Osteocyte (in vitro differentiated cells): ENCODE data around the gene CETN3. TPM values are rescaled to one million over a fixed set of nuclear protein-coding genes. Genes with fewer than 3 reads are reported as not detected.
"Not testable (repeated sequence)": the region's sequence is repeated elsewhere in the genome, so short reads cannot be mapped to it uniquely, and the experiment has no call there.

Source experiments
- DNase-seq: peaks from one replicate; pipeline ENCODE4 v3.0.0; 2021; ENCODE audit warnings: mixed read lengths; ENCODE audit not compliant: unreplicated experiment; ENCODE audit errors: extremely low spot score
- H3K27ac Mint-ChIP-seq: one replicate; pipeline ENCODE4 v1.8.0; 2021; ENCODE audit warnings: mild to moderate bottlenecking, mixed read lengths; ENCODE audit not compliant: unreplicated experiment
- H3K27me3 Mint-ChIP-seq: one replicate; pipeline ENCODE4 v1.8.0; 2021; ENCODE audit warnings: mixed read lengths; ENCODE audit not compliant: unreplicated experiment
- H3K36me3 Mint-ChIP-seq: one replicate; pipeline ENCODE4 v1.8.0; 2021; ENCODE audit warnings: mixed read lengths; ENCODE audit not compliant: unreplicated experiment
- H3K4me1 Mint-ChIP-seq: one replicate; pipeline ENCODE4 v1.8.0; 2021; ENCODE audit warnings: mixed read lengths; ENCODE audit not compliant: unreplicated experiment
- H3K4me3 Mint-ChIP-seq: one replicate; pipeline ENCODE4 v1.8.0; 2021; ENCODE audit warnings: mild to moderate bottlenecking, moderate library complexity, mixed read lengths; ENCODE audit not compliant: unreplicated experiment
- H3K9me3 Mint-ChIP-seq: one replicate; pipeline ENCODE4 v1.8.0; 2021; ENCODE audit warnings: mixed read lengths; ENCODE audit not compliant: unreplicated experiment
- total RNA-seq: library from RNA; stranded (reverse); gene quantifications from 2 replicates; pipeline ENCODE4 v1.2.1, GENCODE V29; 2021
- TF ChIP-seq, protein P1 (sequence below): fragments of 200-600 bp; sonication (generic); IDR thresholded peaks from 2 replicates; pipeline ENCODE4 v1.5.0; 2021; ENCODE audit warnings: antibody characterized with exemption, mild to moderate bottlenecking, moderate library complexity

The CETN3 gene
- total RNA-seq, 1 donor from 2014 or later: 17.8 TPM

DNA sequence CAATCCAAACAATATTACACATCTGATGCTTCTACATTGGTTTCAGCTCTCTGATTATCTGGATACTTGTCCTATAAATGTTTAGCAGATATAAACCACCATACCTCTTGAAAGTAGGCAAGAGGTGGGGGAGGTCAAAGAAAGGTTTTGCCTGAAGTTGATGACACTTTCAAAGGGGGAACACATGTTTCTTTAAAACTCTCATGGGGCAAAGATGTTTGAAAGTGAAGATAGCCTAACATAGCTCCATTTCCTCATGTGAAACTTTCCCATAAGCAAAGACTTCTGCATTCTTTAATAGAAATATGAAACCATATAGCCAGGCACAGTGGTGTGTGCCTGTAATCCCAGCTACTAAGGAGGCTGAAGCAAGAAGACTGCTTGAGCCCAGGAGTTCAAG lies 62.1 kb downstream of the CETN3 start:
- Mint-ChIP-seq H3K27ac (no peak overlapping the region), H3K4me1 (no peaks in the 10 kb centered on the region), H3K4me3 (no peak overlapping the region), H3K27me3 (peaks cover 33% of the 10 kb centered on the region), H3K36me3 (peaks cover 5% of the 10 kb centered on the region), H3K9me3 (no peaks in the 10 kb centered on the region)
- no peak for DNase-seq
- TF ChIP-seq, protein P1, sequence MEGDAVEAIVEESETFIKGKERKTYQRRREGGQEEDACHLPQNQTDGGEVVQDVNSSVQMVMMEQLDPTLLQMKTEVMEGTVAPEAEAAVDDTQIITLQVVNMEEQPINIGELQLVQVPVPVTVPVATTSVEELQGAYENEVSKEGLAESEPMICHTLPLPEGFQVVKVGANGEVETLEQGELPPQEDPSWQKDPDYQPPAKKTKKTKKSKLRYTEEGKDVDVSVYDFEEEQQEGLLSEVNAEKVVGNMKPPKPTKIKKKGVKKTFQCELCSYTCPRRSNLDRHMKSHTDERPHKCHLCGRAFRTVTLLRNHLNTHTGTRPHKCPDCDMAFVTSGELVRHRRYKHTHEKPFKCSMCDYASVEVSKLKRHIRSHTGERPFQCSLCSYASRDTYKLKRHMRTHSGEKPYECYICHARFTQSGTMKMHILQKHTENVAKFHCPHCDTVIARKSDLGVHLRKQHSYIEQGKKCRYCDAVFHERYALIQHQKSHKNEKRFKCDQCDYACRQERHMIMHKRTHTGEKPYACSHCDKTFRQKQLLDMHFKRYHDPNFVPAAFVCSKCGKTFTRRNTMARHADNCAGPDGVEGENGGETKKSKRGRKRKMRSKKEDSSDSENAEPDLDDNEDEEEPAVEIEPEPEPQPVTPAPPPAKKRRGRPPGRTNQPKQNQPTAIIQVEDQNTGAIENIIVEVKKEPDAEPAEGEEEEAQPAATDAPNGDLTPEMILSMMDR: no peak

DNA sequence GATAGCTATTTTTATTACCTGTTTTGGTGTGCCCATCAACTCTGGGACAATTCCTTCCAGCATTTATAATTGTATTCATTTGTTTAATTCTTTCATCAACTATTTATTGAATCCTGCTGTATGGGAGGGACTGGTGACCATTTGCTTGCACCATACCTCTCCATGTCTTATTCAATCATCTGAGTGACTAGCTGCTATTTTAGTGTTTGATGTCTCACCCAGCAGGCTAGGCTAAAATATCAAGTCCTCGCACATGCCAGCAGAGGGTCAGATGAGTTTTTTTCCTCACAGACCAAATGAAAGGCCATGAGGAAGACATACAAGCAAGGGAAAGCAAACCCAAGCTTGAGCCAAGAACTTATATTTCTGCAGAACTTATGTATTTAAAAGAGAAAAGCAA lies 63.9 kb downstream of the CETN3 start:
- H3K4me3 Mint-ChIP-seq: no peak overlapping the region
- no peak overlapping the region for H3K27ac Mint-ChIP-seq
- no peaks in the 10 kb centered on the region for H3K9me3 Mint-ChIP-seq
- TF ChIP-seq, protein P1: no peak
- no peak for DNase-seq
- no peaks in the 10 kb centered on the region for H3K4me1 Mint-ChIP-seq
- H3K27me3 Mint-ChIP-seq: peaks cover 29% of the 10 kb centered on the region
- H3K36me3 Mint-ChIP-seq: peaks cover 5% of the 10 kb centered on the region

DNA sequence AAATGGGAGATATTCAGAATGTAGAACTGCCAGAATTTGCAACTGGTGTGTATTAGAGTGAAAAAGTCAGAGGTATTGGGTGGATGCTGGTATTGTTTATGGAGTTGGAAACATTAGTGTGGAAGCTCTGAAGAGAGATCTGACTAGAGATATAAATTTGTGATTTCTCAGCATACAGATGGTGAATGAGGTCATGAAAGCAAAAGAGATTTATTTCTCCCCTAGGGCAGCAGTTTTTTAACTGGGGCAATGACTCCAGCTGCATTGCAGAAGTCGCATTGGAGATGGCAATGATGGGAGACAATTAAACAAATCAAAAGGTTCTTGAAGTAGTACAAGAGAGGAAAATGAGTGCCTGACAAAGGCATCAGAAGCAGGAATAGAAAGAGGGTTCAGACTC lies 64.9 kb downstream of the CETN3 start:
- Mint-ChIP-seq H3K4me1 (no peaks in the 10 kb centered on the region), H3K9me3 (no peaks in the 10 kb centered on the region), H3K4me3 (no peak overlapping the region), H3K27ac (no peak overlapping the region), H3K27me3 (peaks cover 23% of the 10 kb centered on the region), H3K36me3 (no peaks in the 10 kb centered on the region)
- TF ChIP-seq, protein P1: no peak
- no peak for DNase-seq

DNA sequence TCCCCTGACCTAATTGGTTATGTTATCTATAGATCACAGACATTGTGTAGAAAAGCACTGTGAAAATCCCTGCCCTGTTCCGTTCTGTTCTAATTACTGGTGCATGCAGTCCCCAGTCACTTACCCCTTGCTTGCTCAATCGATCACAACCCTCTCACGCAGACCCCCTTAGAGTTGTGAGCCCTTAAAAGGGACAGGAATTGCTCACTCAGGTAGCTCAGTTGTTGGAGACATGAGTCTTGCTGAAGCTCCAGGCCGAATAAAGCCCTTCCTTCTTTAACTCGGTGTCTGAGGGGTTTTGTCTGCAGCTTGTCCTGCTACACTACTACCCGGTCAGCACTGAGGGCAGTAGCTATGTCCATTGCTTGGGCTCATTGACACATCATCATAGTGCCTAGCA lies 65.8 kb downstream of the CETN3 start:
- not testable (repeated sequence) for H3K9me3 Mint-ChIP-seq, H3K4me1 Mint-ChIP-seq, H3K36me3 Mint-ChIP-seq, DNase-seq, H3K4me3 Mint-ChIP-seq, H3K27ac Mint-ChIP-seq
- H3K27me3 Mint-ChIP-seq: peaks cover 23% of the 10 kb centered on the region

DNA sequence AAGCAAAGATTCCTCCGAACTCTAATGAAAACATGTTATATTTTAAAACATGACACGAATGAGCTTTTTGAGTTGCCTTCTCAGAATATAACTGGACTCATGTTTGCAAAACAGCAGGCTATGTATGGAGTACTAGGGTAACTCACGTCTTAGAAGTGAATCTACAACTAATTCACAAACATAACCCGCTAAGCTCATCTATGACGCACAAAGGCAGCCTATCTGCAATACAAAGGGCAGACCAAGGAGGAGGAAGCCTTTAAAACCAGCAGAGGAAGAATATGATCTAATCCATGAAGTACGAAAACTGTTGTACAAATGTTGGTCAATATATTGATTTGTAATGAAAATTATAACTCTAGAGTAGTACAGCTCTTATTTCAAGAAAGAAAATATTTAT lies 67.0 kb downstream of the CETN3 start:
- H3K36me3 Mint-ChIP-seq: no peaks in the 10 kb centered on the region
- no peaks in the 10 kb centered on the region for H3K9me3 Mint-ChIP-seq
- no peak overlapping the region for H3K4me3 Mint-ChIP-seq
- H3K27ac Mint-ChIP-seq: no peak overlapping the region
- TF ChIP-seq, protein P1: no peak
- no peak for DNase-seq
- H3K4me1 Mint-ChIP-seq: no peaks in the 10 kb centered on the region
- peaks cover 26% of the 10 kb centered on the region for H3K27me3 Mint-ChIP-seq

Other genes starting within 250 kb of the CETN3 start
- 6.3 and 6.6 TPM in 2 replicates for gene MBLAC2, start 65.0 kb upstream of the CETN3 start, total RNA-seq
- 3.8 and 4.4 TPM in 2 replicates for gene POLR3G, start 65.1 kb upstream of the CETN3 start, total RNA-seq
- gene LYSMD3, start 119.8 kb upstream of the CETN3 start, total RNA-seq: 18.9 and 20.8 TPM in 2 replicates
- 0.89 and 0.99 TPM in 2 replicates for gene ADGRV1, start 149.0 kb upstream of the CETN3 start, total RNA-seq